ENCODE results near the gene RNF7.

The RNF7 gene

DNA sequence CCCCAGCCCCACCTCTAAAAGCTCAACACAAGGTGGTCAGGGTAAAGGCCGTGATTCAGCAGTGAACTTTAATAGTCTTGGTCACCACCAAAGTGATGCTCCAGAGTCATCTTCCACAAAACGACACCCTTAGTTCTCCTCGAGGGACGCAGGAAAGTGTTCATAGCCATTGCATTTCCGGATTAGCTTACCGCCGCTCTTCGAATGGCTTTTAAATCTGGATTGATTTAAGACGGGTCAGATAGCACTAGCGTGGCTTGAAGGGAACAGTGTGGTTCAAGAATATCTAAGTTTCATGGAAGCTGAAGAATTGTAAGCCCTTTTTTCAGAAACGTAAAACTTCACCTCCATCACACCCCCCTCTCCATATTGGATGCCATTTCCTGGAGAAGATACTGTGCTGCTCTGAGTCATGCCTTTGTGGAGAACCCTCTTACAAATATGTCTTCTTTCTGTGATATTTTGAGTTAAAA is 829 bp downstream of the RNF7 start:
- ChIA-PET CTCF (interaction anchor here (0.5 to 5.2 kb wide), 44 partner anchors 8 to 507 kb away, joined by 3 to 50 read pairs (median 4); partner anchors contain the start of genes ATP1B3 and PXYLP1), POLR2A (interaction anchor here (1.1 to 1.6 kb wide), 3 partner anchors 14 to 138 kb away, joined by 3 to 7 read pairs (median 3); partner anchors contain the start of gene ATP1B3)
- peak overlapping the region; percentile 98 for H3K4me3 ChIP-seq (ENCODE audit: low read depth, low read length)
- no peak for DNase-seq (ENCODE audit: low read depth, low spot score)
- TF ChIP-seq, protein P1, sequence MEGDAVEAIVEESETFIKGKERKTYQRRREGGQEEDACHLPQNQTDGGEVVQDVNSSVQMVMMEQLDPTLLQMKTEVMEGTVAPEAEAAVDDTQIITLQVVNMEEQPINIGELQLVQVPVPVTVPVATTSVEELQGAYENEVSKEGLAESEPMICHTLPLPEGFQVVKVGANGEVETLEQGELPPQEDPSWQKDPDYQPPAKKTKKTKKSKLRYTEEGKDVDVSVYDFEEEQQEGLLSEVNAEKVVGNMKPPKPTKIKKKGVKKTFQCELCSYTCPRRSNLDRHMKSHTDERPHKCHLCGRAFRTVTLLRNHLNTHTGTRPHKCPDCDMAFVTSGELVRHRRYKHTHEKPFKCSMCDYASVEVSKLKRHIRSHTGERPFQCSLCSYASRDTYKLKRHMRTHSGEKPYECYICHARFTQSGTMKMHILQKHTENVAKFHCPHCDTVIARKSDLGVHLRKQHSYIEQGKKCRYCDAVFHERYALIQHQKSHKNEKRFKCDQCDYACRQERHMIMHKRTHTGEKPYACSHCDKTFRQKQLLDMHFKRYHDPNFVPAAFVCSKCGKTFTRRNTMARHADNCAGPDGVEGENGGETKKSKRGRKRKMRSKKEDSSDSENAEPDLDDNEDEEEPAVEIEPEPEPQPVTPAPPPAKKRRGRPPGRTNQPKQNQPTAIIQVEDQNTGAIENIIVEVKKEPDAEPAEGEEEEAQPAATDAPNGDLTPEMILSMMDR (IDR thresholded peaks at IDR 0.05; ENCODE audit: insufficient read depth, low read length, missing control alignments) = no peak

DNA sequence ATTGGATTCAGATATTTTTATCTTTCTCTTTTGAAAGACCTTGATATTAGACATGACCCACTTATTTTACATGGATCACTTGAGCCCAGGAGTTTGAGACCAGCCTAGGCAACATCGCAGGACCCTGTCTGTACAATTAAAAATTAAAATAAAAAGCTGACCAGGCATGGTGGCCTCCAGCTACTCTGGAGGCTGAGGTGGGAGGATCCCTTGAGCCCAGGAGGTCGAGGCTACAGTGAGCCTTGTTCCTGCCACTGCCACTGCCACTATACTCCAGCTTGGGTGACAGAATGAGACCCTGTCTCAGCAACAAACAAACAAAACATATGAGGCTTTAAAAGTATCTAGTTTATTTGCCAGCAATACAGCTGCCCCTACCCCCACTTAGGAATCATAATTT is 1.6 kb downstream of the RNF7 start:
- ChIA-PET CTCF (interaction anchor here (1.0 to 5.2 kb wide), 7 partner anchors 16 to 280 kb away, joined by 3 to 50 read pairs (median 4); partner anchors contain the start of gene ATP1B3), POLR2A (no interaction called here)
- H3K4me3 ChIP-seq (ENCODE audit: low read depth, low read length) = peak overlapping the region; percentile 98
- TF ChIP-seq, protein P1 (IDR thresholded peaks at IDR 0.05; ENCODE audit: insufficient read depth, low read length, missing control alignments) = no peak
- no peak for DNase-seq (ENCODE audit: low read depth, low spot score)

DNA sequence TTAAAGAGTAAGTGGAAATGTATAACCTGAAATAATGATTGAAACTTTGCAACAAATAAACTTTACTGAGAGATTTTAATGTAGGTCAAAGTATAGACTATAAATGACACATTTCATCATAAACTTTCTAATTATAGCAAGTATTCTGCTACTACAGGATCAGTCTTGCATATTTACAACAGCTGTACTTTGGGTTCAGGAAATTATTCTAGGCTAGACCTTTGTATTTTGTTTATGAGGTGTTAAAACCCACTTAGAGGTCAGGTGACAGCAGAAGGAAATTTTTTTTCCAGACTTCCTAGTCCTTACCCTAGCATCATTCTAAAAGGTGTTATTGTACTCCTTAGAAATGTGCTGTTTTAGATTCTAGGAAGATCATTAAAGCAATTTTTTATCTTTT is 2.3 kb downstream of the RNF7 start:
- no peak overlapping the region for H3K4me3 ChIP-seq (ENCODE audit: low read depth, low read length)
- DNase-seq (ENCODE audit: low read depth, low spot score) = no peak
- ChIA-PET POLR2A (interaction anchor here (0.6 kb wide), 1 partner anchor 172 kb away, joined by 3 read pairs; no protein-coding TSS in a partner anchor), CTCF (interaction anchor here (1.0 to 5.2 kb wide), 7 partner anchors 15 to 281 kb away, joined by 3 to 50 read pairs (median 4); partner anchors contain the start of gene ATP1B3)
- TF ChIP-seq, protein P1 (IDR thresholded peaks at IDR 0.05; ENCODE audit: insufficient read depth, low read length, missing control alignments) = no peak

DNA sequence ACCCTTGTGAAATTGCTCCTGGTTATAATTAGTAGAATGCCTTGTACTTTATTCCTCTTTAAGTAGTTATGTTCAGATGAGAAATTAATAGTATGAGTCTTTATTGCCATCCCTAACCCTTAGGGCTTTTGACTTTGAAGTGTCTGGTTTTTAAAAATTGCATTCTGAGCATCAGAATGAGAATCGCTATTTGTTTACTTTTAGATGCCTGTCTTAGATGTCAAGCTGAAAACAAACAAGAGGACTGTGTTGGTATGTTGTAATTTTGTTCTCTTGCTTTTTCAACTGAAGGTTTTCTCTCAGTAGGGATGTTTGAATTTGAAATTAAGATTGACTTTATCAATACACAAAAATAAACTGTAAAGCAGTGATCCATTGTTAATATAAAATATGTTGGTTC is 5.2 kb downstream of the RNF7 start:
- DNase-seq (ENCODE audit: low read depth, low spot score) = no peak
- H3K4me3 ChIP-seq (ENCODE audit: low read depth, low read length) = no peak overlapping the region
- TF ChIP-seq, protein P1 (IDR thresholded peaks at IDR 0.05; ENCODE audit: insufficient read depth, low read length, missing control alignments) = no peak
- ChIA-PET POLR2A (no interaction called here), CTCF (no interaction called here)

DNA sequence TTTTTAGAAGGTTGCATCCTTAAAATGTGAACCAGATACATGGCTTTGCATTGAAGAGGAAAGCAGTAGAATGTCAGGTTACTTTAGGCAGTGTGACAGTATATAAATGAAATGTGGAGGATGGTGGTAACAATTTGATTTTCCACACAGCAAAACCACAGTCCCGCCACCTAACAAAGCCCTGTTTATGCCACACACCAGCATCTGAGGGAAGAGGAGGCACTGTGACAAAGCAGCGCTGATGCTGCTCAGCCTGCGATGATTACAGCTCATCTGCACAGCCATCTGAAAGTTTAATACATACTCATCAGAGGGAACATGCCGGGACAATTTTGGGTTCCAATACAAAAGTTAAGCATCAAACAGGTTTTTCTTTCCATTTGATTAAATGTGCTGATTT is 8.9 kb downstream of the RNF7 start:
- ChIA-PET POLR2A (no interaction called here), CTCF (interaction anchor here (0.7 to 0.9 kb wide), 3 partner anchors 9 to 424 kb away, joined by 3 read pairs; partner anchors contain the start of gene RNF7)
- DNase-seq (ENCODE audit: low read depth, low spot score) = no peak
- TF ChIP-seq, protein P1 (IDR thresholded peaks at IDR 0.05; ENCODE audit: insufficient read depth, low read length, missing control alignments) = no peak
- H3K4me3 ChIP-seq (ENCODE audit: low read depth, low read length) = no peak overlapping the region

DNA sequence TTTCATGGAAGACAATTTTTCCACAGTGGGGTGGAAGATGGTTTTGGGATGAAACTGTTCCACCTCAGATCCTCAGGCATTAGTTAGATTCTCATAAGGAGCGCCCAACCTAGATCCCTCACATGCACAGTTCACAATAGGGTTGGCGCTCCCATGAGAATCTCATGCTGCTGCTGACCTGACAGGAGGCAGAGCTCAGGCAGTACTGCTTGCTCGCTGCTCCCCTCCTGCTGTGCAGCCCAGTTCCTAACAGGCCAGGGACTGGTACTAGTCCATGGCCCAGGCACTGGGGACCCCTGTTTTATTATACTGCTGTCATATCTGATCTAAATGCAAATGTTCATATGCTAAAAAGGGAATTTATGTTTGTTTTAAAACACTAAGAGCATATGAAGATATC is 15.3 kb downstream of the RNF7 start:
- POLR2A ChIA-PET = interaction anchor here (0.5 to 0.9 kb wide), 2 partner anchors 15 to 217 kb away, joined by 3 read pairs; partner anchors contain the start of gene RNF7
- no peak overlapping the region for H3K4me3 ChIP-seq (ENCODE audit: low read depth, low read length)
- CTCF ChIA-PET = interaction anchor here (0.9 to 1.2 kb wide), 3 partner anchors 15 to 175 kb away, joined by 3 read pairs; partner anchors contain the start of gene RNF7
- DNase-seq (ENCODE audit: low read depth, low spot score) = no peak
- TF ChIP-seq, protein P1 (IDR thresholded peaks at IDR 0.05; ENCODE audit: insufficient read depth, low read length, missing control alignments) = no peak
